ENCODE results near the gene ARHGAP26. TPM values are rescaled to one million over a fixed set of nuclear protein-coding genes. Genes with fewer than 3 reads are reported as not detected.
"Not testable (repeated sequence)": the region's sequence is repeated elsewhere in the genome, so short reads cannot be mapped to it uniquely, and the experiment has no call there.

The ARHGAP26 gene
- total RNA-seq, 1 donor from 2014 or later, result 8.9 TPM

DNA sequence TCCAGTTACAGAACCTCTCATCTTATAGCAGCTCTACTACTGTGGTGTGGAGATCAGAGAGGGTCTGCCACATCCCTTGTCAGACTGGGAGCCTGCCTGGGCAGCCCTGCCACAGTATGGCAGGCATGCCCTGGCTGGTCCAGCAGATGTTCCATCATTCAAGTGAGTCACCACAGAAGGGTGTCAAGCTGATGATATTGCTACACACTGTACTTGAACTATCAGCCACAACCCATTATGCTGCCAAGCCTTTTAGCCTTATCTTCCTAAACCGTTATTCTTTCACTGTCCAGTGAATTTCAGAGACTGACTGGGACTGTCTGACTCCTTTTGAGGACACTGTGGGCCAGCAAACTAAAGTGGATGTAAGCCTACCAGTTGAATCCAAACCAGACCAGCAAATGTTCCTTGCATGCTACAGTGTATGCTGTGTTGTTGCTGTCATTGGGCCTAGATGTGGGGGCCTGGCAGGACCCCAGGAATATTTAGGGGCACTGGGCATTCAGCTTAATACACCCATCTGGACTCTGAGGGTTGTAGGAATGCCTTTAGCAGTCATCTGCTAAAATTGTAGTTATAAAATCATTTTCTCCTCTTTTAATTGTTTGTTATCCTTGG is 430.7 kb downstream of the ARHGAP26 start:
- Mint-ChIP-seq H3K4me3 (no peak overlapping the region), H3K27ac (no peak overlapping the region)

GRCh38 chr5:143201589-143201988 is 431.4 kb downstream of the ARHGAP26 start:
- H3K27me3 Mint-ChIP-seq (ENCODE audit: low read depth), result no peaks in the 10 kb centered on the region
- H3K4me3 Mint-ChIP-seq, result no peak overlapping the region
- no peak for TF ChIP-seq CTCF (IDR thresholded peaks at IDR 0.05; ENCODE audit: unreplicated experiment)
- H3K36me3 Mint-ChIP-seq, result peaks cover 13% of the 10 kb centered on the region
- H3K4me1 Mint-ChIP-seq, result peaks cover 8% of the 10 kb centered on the region
- no peak overlapping the region for H3K27ac Mint-ChIP-seq
- DNase-seq (ENCODE audit: low spot score in 2 of 2, unreplicated experiment in 2 of 2), result no peak
- peaks cover 24% of the 10 kb centered on the region for H3K9me3 Mint-ChIP-seq

More for the DNA sequence above, 430.7 kb downstream of the ARHGAP26 start:
- no peak for TF ChIP-seq CTCF (IDR thresholded peaks at IDR 0.05; ENCODE audit: unreplicated experiment)
- H3K27me3 Mint-ChIP-seq (ENCODE audit: low read depth), result no peaks in the 10 kb centered on the region
- peaks cover 13% of the 10 kb centered on the region for H3K36me3 Mint-ChIP-seq
- H3K9me3 Mint-ChIP-seq, result peaks cover 24% of the 10 kb centered on the region
- no peak for DNase-seq (ENCODE audit: low spot score in 2 of 2, unreplicated experiment in 2 of 2)
- peaks cover 1% of the 10 kb centered on the region for H3K4me1 Mint-ChIP-seq

- DNase-seq (ENCODE audit: low spot score in 2 of 2, unreplicated experiment in 2 of 2); H3K4me3 Mint-ChIP-seq; H3K27ac Mint-ChIP-seq; H3K36me3 Mint-ChIP-seq; H3K27me3 Mint-ChIP-seq (ENCODE audit: low read depth): not testable (repeated sequence)
- H3K9me3 Mint-ChIP-seq, result peaks cover 13% of the 10 kb centered on the region
- peaks cover 23% of the 10 kb centered on the region for H3K4me1 Mint-ChIP-seq
These were observed 433.3 kb downstream of the ARHGAP26 start for GRCh38 chr5:143203301-143203956.

GRCh38 chr5:143204474-143205246 is 434.5 kb downstream of the ARHGAP26 start:
- Mint-ChIP-seq H3K27me3 (ENCODE audit: low read depth) (no peaks in the 10 kb centered on the region), H3K4me1 (peaks cover 23% of the 10 kb centered on the region), H3K27ac (no peak overlapping the region), H3K4me3 (no peak overlapping the region), H3K36me3 (peaks cover 6% of the 10 kb centered on the region), H3K9me3 (peaks cover 13% of the 10 kb centered on the region)
- TF ChIP-seq CTCF (IDR thresholded peaks at IDR 0.05; ENCODE audit: unreplicated experiment), result no peak
- DNase-seq (ENCODE audit: low spot score in 2 of 2, unreplicated experiment in 2 of 2), result no peak

GRCh38 chr5:143205386-143205785 is 435.2 kb downstream of the ARHGAP26 start:
- no peaks in the 10 kb centered on the region for H3K27me3 Mint-ChIP-seq (ENCODE audit: low read depth)
- H3K27ac Mint-ChIP-seq, result no peak overlapping the region
- DNase-seq (ENCODE audit: low spot score in 2 of 2, unreplicated experiment in 2 of 2), result no peak

More at GRCh38 chr5:143205386-143205785, 435.2 kb downstream of the ARHGAP26 start:
- Mint-ChIP-seq H3K4me1 (peaks cover 23% of the 10 kb centered on the region), H3K36me3 (peaks cover 6% of the 10 kb centered on the region), H3K4me3 (no peak overlapping the region), H3K9me3 (peaks cover 13% of the 10 kb centered on the region)
- TF ChIP-seq CTCF (IDR thresholded peaks at IDR 0.05; ENCODE audit: unreplicated experiment), result no peak

Measured in mesothelial cell of epicardium (in vitro differentiated cells).